KOPT-K1 (cell line): ENCODE results near the gene MX2.

ENCODE experiments used
- H3K27ac ChIP-seq: fragments of 200-600 bp; sonication (generic); 2 replicates; pipeline ENCODE4 v1.5.1; 2016; ENCODE audit warnings: antibody characterized with exemption, mild to moderate bottlenecking, low read depth, low read length; ENCODE audit not compliant: poor library complexity, severe bottlenecking
- H3K36me3 ChIP-seq: fragments of 200-600 bp; sonication (generic); 2 replicates; pipeline ENCODE4 v1.5.1; 2017; ENCODE audit warnings: antibody characterized with exemption, mild to moderate bottlenecking, low read length, moderate library complexity; ENCODE audit not compliant: insufficient read depth
- H3K9me3 ChIP-seq: fragments of 200-600 bp; sonication (generic); 2 replicates; pipeline ENCODE4 v1.5.1; 2017; ENCODE audit warnings: antibody characterized with exemption, low read length, mild to moderate bottlenecking; ENCODE audit not compliant: insufficient read depth, poor library complexity, severe bottlenecking

MX2 gene

DNA sequence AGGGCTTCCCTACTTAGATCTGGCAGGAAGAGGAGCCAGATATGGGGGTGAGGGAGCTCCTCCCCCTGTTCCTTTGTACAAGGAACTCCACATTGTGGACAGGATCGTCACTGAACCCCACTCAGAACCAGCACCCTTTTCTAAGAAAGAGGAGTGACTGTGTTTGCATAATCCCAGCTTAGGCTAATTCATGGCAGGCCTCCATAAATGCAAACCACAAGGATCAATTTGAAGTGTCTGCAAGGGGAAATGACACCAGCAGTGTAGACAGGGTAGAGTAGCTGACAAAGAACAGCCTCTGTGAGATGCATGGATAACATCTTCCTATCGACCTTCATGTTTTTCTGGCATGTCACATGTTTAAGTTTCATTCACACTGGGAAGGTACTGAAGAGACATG is 75.9 kb downstream of the MX2 start:
- Histone ChIP-seq H3K27ac (no peak overlapping the region), H3K9me3 (peaks cover 32% of the 10 kb centered on the region), H3K36me3 (no peaks in the 10 kb centered on the region)

DNA sequence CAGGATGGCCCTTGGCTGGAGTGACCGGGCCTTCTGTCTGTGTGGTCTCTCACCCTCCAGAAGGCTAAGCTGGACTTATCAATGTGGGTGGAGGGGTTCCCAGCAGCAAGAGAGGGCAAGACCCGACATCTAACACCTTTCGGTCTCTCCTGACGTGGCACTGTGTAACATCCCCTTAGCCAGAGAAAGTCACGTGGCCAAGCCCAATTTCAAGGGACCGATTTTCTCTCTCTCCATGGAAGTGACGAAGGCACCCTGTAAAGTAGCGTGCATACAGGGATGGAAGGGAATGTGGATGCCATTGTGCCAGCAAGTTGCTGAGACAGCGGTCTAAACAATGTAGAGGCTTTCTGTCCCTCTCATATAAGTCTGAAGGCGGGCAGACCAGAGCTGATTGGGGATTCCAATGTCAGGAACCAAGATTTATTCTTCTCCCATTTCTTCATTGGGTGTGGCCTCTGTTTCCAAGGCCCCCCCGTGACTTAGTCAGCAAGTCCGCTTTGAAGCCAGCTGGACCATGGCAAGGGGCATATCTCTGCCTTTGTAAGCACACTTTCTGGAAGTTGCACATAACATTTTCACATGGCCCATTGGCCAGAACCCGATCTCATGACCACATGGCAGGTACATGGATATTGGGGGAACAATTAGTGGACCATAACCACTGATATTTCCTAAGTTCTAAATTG is 76.7 kb downstream of the MX2 start:
- Histone ChIP-seq H3K27ac (no peak overlapping the region), H3K9me3 (peaks cover 30% of the 10 kb centered on the region), H3K36me3 (no peaks in the 10 kb centered on the region)

DNA sequence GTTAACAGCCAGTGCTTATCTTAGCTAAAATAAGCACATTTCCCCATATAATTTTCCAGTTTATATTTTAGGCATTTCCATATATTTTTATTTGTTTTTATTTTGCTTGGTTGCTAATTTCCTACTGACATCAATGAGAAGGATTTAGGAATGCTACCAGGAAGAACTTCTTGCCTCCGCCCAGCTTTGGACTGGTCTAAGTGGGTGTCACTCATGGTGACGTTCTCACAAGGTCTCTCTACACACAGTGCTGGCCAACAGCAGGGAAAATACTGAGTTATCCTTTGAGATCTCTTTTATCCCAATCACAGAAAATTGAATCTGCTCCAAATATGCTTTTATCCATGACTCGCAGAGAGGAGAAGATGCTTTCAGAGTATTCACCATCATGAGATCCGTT is 77.4 kb downstream of the MX2 start:
- peaks cover 23% of the 10 kb centered on the region for H3K9me3 ChIP-seq
- H3K27ac ChIP-seq: no peak overlapping the region
- no peaks in the 10 kb centered on the region for H3K36me3 ChIP-seq

DNA sequence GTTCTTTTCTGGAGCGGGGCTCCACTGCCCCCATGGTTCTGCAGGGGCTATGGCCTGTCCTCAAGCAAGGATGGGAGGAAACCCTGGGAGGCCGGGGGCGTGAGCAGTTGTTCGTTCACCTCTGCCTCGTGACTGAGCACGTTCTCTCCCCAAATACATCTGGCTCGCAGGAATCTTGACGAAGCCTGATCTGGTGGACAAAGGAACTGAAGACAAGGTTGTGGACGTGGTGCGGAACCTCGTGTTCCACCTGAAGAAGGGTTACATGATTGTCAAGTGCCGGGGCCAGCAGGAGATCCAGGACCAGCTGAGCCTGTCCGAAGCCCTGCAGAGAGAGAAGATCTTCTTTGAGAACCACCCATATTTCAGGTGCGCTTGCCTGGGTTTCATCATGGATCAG is 79.7 kb downstream of the MX2 start:
- no peak overlapping the region for H3K27ac ChIP-seq
- H3K36me3 ChIP-seq: no peaks in the 10 kb centered on the region

DNA sequence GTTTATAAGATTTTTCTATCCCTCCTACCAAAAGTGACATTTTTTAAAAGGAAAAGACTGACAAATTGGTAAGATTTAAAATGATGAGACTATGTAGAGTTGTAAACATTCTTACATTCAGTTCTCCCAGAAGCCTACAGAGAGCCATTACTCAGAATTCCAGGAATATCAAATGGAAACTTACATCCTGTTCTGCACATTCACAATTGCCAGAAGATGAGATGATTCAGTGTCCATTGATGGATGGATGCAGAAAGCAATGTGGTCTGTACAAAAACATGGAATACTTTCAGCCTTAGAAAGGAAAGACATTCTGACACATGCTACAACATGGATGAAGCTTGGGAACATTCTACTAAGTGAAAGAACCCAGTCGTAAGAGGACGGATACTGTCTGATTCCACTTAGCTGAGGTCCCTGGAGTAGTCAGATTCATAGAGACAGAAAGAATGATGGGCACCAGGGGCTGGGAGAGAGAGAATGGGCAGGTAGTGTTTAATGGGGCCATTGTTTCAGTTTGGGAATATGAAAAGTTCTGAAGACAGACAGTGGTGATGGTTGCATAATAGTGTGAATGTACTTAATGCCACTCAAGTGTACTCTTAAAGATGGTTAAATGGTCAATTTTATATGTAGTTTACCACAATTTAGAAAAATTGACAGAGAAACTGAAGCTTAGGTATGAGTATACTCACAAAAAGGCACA is 80.8 kb downstream of the MX2 start:
- Histone ChIP-seq H3K36me3 (no peaks in the 10 kb centered on the region), H3K9me3 (no peaks in the 10 kb centered on the region), H3K27ac (no peak overlapping the region)

More for the DNA sequence above, 79.7 kb downstream of the MX2 start:
- H3K9me3 ChIP-seq: no peaks in the 10 kb centered on the region

DNA sequence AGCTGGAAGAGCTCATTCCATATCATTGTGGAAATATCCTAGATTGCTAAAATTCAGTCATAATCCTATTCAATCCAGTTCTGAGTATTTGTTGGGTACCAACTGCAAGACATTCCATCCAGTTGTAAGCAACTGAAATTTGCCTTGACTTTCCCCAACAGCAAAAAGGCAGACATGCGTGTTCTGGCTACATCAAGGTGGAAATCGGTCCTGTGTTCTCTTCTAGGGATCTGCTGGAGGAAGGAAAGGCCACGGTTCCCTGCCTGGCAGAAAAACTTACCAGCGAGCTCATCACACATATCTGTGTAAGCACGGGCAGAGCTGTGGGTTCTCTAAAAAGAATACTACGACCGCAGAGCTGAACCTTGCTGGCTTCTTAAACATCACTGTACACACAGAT is 81.7 kb downstream of the MX2 start:
- Histone ChIP-seq H3K27ac (no peak overlapping the region), H3K36me3 (no peaks in the 10 kb centered on the region), H3K9me3 (no peaks in the 10 kb centered on the region)

DNA sequence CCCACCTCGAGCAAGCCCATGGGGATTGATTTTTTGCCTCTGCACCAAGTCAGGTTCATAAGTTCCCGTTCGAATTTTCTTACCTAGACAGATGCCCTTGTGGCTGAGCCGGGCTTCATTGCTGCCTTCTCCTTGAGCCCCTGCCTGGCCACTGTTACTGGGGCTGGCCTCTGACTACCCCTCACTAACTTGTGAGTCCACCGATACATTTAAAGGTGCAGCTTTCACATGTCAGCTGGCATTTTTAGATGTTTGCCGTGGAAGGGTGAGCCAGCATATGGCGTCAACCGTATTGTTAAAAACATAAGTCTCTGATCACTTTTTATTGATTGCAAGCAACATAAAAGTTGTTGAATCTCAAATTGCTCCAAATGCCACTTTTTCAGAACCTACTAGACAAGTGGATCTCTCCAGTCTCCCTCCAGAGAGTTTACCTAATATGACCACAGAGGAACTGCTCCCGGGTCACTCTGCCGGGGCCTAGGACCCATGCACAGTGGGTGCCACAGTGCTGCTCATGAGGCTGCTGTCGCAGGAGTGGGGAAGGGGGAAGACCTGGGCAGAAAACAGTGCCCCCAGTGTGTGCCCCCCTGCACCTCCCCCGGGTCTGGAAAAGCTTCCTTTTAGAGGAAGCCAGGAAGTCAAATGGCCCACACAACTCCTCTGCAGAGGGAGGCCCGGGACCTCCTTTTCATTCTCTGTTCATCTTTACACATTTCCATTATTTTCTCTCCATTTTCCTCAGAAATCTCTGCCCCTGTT is 83.1 kb downstream of the MX2 start:
- no peak overlapping the region for H3K27ac ChIP-seq
- no peaks in the 10 kb centered on the region for H3K36me3 ChIP-seq

DNA sequence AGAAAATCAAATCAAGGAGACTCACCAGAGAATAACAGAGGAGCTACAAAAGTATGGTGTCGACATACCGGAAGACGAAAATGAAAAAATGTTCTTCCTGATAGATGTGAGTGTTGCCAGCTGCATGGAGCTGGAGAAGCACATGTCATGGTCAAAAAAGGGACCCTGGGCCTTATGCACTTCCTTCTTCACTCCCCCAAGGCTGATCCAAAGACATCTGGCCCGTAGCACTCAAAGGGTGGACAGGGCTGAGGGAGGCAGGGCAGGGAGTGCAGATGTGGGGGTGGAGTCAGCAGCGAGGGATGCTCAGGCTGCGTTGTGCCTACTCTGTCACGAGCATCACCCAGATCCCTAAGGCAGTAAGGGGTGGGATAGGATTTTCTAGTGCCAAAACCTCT is 83.6 kb downstream of the MX2 start:
- Histone ChIP-seq H3K36me3 (no peaks in the 10 kb centered on the region), H3K27ac (no peak overlapping the region)

More for the DNA sequence above, 83.1 kb downstream of the MX2 start:
- H3K9me3 ChIP-seq: no peaks in the 10 kb centered on the region

DNA sequence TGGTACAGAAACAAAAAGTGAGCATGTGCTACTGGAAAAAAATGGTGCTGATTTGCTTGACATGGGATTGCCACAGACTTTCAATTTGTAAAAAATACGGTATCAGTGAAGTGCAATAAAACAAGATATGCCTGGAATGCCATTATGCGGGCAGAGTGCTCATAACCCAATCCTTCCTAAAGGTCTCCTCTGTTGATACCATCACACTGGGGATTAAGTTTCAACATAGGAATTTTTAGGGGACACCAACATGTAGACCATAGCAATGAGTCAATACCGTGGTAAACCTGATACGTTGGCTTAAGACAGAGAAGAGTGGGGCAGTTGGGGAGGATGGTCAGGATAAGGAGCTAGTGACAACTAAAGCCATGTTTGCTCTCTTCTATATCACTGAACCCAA is 84.8 kb downstream of the MX2 start:
- Histone ChIP-seq H3K27ac (no peak overlapping the region), H3K36me3 (no peaks in the 10 kb centered on the region), H3K9me3 (no peaks in the 10 kb centered on the region)

More for the DNA sequence above, 83.6 kb downstream of the MX2 start:
- no peaks in the 10 kb centered on the region for H3K9me3 ChIP-seq

DNA sequence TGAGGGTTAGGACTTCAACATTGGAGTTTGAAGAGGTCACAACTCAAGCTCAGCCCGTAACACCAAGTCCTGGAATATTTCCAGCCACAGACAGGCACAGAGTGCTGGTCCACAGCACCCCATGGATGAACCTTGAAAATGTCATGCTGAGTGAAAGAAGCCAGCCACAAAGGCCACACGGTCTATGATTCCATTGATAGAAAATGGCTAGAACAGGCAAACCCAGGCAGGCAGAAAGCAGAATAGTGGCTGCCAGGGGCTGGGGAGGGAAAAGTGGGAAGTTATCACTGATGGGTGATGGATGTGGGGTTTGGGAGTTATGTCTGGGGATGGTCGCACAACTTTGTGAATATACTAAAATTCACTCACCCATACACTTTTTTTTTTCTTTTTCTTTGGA is 85.5 kb downstream of the MX2 start:
- H3K9me3 ChIP-seq: no peaks in the 10 kb centered on the region
- no peak overlapping the region for H3K27ac ChIP-seq
- no peaks in the 10 kb centered on the region for H3K36me3 ChIP-seq

DNA sequence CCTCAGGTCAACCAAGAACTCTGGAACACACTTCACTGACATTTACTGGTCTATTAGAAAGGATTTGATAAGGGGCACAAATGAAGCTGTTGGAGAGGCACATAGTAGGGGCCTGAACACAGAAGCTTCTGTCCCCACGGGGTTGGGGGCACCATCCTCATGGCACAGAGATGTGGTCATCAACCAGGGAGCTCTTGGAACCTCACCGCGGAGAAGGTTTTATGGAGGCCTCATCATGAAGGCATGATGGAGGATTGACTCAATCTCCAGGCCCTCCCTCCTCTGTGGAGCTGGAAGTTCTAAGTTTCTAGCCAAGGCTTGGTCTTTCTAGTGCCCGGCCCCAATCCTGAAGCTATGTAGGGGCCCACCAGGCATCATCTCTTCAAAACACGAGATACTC is 87.8 kb downstream of the MX2 start:
- no peaks in the 10 kb centered on the region for H3K36me3 ChIP-seq
- no peak overlapping the region for H3K27ac ChIP-seq
- H3K9me3 ChIP-seq: no peaks in the 10 kb centered on the region

DNA sequence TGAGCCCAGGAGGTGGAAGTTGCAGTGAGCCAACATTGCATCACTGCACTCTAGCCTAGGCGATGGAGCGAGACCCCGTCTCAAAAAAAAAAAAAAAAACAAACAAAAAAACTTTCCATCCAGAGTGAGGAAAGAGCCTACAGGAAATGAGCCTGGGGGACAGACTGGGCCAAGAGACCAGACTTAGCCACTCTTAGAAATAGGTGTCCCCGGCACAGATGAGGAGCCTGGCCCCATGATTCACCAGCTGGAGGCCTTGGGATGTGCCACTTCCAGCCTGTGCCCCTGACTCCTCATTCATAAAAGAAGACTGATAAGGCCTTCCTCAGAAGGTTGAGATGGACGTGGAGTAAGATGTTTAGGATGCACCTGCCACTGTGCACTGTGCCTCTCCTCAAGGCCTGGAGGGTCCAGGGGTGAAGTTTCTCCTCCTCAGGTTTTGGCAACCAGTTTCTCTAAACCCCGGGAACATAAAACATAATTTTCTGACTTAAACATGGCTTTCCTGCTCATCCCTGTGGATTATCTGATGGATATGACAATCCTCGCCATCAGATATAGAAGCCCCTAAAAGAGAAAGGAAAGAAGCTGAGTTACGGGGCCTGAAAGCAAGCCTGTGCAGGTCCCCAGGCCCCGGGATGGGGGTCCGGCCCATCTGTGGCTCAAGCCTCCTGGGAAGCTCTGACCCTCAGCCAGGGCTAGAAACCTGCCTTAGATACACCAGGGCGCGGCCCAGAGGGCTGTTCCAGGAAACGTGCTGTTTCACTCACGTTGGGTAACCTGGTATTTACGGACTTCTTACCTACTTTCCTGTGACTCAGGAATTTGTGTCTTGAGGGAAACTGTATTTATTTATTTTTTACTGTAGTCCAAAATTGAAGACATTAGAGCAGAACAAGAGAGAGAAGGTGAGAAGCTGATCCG is 90.2 kb downstream of the MX2 start:
- H3K27ac ChIP-seq: no peak overlapping the region
- H3K36me3 ChIP-seq: no peaks in the 10 kb centered on the region
- H3K9me3 ChIP-seq: no peaks in the 10 kb centered on the region

DNA sequence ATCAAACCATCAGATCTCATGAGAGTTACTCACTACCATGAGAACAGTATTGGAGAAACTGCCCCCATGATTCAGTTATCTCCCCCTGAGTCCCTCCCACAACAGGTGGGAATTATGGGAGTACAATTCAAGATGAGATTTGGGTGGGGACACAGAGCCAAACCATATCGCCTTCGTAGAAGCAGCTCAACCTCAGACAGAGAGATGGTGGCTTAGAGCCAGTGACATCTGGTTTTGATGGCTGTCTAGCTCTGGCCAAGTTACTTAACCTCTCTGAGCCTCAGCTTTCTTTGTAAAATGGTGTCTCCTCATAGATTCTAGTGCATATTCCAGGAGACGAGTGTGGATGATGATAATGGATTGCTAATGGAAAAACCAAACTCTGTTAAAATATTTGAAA is 91.4 kb downstream of the MX2 start:
- Histone ChIP-seq H3K36me3 (no peaks in the 10 kb centered on the region), H3K27ac (no peak overlapping the region), H3K9me3 (no peaks in the 10 kb centered on the region)

DNA sequence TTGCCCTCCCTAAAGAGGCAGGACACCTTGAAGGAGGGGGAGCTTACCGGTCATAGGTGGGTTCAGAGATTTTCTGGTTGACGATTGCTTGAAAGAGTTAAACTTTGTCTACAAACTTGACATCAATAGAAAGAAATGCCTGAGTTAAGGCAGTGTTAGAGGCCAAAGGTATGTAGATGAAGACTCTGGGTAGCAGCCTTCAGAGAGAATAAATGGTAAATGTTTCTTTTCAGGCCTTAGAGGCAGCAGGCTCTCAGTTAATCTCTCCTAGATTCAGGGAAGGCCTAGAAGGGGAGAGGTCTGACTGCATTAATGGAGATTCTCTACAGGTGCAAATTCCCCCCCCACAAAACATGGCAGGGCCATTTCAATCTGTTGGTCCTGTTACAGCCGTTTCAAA is 91.9 kb downstream of the MX2 start:
- Histone ChIP-seq H3K36me3 (no peaks in the 10 kb centered on the region), H3K9me3 (no peaks in the 10 kb centered on the region), H3K27ac (no peak overlapping the region)

DNA sequence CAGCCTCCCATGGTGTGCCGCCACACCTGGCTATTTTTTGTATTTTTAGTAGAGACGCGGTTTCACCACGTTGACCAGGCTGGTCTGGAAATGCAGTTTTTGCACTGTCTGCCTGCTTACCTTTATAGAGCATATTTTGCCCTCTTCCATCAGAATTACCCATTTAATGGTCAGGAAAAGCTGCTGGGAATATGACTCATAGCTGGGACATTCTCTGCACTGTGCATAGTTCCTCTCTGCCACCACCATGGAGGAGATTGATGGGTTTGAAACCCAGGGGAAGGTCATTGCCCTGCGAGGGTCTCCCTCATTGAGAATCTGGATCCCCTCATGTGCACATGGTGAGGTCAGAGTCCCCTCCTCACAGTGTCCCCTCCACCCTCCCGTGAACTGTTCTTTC is 96.3 kb downstream of the MX2 start:
- Histone ChIP-seq H3K36me3 (no peaks in the 10 kb centered on the region), H3K27ac (no peak overlapping the region), H3K9me3 (peaks cover 5% of the 10 kb centered on the region)
